Activated CD8-positive, alpha-beta memory T cell treated with anti-CD3 and anti-CD28 coated beads, Interleukin-2, amount 50 U/mL, for 1 hour (primary cell): Measurements from ENCODE around the gene GBP7.

Source experiments
- DNase-seq: peaks from one replicate; pipeline ENCODE4 v3.0.0-alpha.2; 2020; ENCODE audit errors: extremely low read depth

Gene GBP7

GRCh38 chr1:89121641-89122040 lies 54.2 kb downstream of the GBP7 start:
- no peak for DNase-seq

- no peak for DNase-seq
These were observed 61.1 kb downstream of the GBP7 start for GRCh38 chr1:89114662-89115061.

- no peak for DNase-seq
These were observed 62.8 kb downstream of the GBP7 start for GRCh38 chr1:89112871-89113613.

GRCh38 chr1:89104687-89105086 lies 71.1 kb downstream of the GBP7 start:
- no peak for DNase-seq

GRCh38 chr1:89104147-89104546 lies 71.7 kb downstream of the GBP7 start:
- no peak for DNase-seq

GRCh38 chr1:89102021-89102420 lies 73.8 kb downstream of the GBP7 start:
- DNase-seq: no peak

- no peak for DNase-seq
These were observed 75.4 kb downstream of the GBP7 start for GRCh38 chr1:89100412-89100811.

GRCh38 chr1:89098857-89099256 lies 76.9 kb downstream of the GBP7 start:
- no peak for DNase-seq

- DNase-seq: no peak
These were observed 80.1 kb downstream of the GBP7 start for GRCh38 chr1:89095737-89096136.

GRCh38 chr1:89089962-89090361 lies 85.8 kb downstream of the GBP7 start:
- no peak for DNase-seq

GRCh38 chr1:89088572-89088971 lies 87.2 kb downstream of the GBP7 start:
- no peak for DNase-seq

GRCh38 chr1:89087241-89087640 lies 88.6 kb downstream of the GBP7 start:
- no peak for DNase-seq

- DNase-seq: no peak
These were observed 90.0 kb downstream of the GBP7 start for GRCh38 chr1:89085781-89086180.
